Adipocyte (in vitro differentiated cells): Measurements from ENCODE around the gene SMG5.

Experiments
- DNase-seq: peaks from one replicate; pipeline ENCODE4 v3.0.0-alpha.2; 2015; ENCODE audit warnings: low read depth
- H3K27me3 ChIP-seq: replicated peaks from 2 replicates; pipeline ENCODE4 v1.7.0; 2013; ENCODE audit warnings: mild to moderate bottlenecking, low read length, moderate library complexity; ENCODE audit not compliant: control insufficient read depth, insufficient read depth
- H3K36me3 ChIP-seq: 2 replicates; pipeline ENCODE4 v1.7.0; 2013; ENCODE audit warnings: low read length, mild to moderate bottlenecking, moderate library complexity; ENCODE audit not compliant: control insufficient read depth, insufficient read depth, severe bottlenecking
- H3K4me1 ChIP-seq: 2 replicates; pipeline ENCODE4 v1.7.0; 2013; ENCODE audit warnings: mild to moderate bottlenecking, low read length, moderate library complexity; ENCODE audit not compliant: control insufficient read depth, insufficient read depth
- H3K4me3 ChIP-seq: 2 replicates; pipeline ENCODE4 v1.7.0; 2013; ENCODE audit warnings: mild to moderate bottlenecking, low read length, moderate library complexity
- H3K9ac ChIP-seq: 2 replicates; pipeline ENCODE4 v1.7.0; 2013; ENCODE audit warnings: mild to moderate bottlenecking, low read length, moderate library complexity
- H3K9me3 ChIP-seq: 2 replicates; pipeline ENCODE4 v1.7.0; 2013; ENCODE audit warnings: mild to moderate bottlenecking, low read length, moderate library complexity; ENCODE audit not compliant: control insufficient read depth

Gene SMG5

GRCh38 chr1:156203331-156203730 lies 79.3 kb downstream of the SMG5 start:
- H3K9me3 ChIP-seq: no peaks in the 10 kb centered on the region
- peaks cover 32% of the 10 kb centered on the region for H3K36me3 ChIP-seq
- peak overlapping the region; percentile 59 for H3K4me3 ChIP-seq
- peaks cover 24% of the 10 kb centered on the region for H3K4me1 ChIP-seq
- peak overlapping the region; percentile 50 for H3K9ac ChIP-seq
- peak; percentile 27 for DNase-seq
- H3K27me3 ChIP-seq: no peaks in the 10 kb centered on the region

GRCh38 chr1:156200044-156200443 lies 82.6 kb downstream of the SMG5 start:
- DNase-seq: no peak
- H3K4me3 ChIP-seq: no peak overlapping the region

More at GRCh38 chr1:156200044-156200443, 82.6 kb downstream of the SMG5 start:
- H3K36me3 ChIP-seq: peaks cover 27% of the 10 kb centered on the region
- no peak overlapping the region for H3K9ac ChIP-seq
- H3K9me3 ChIP-seq: no peaks in the 10 kb centered on the region
- peaks cover 33% of the 10 kb centered on the region for H3K4me1 ChIP-seq
- no peaks in the 10 kb centered on the region for H3K27me3 ChIP-seq
